ENCODE measurements around the gene SENP3. TPM values are rescaled to one million over a fixed set of nuclear protein-coding genes. Genes with fewer than 3 reads are reported as not detected.

SENP3 gene
- total RNA-seq, 1 donor from 2014 or later = 87.9 TPM

- no peak overlapping the region for H3K4me3 Mint-ChIP-seq
These were observed 10.3 kb upstream of the SENP3 start for GRCh38 chr17:7551396-7551795.

GRCh38 chr17:7552621-7553051 lies 9.1 kb upstream of the SENP3 start:
- Histone ChIP-seq H3K36me3 (no peaks in the 10 kb centered on the region), H3F3A (ENCODE audit: low read depth) (peaks cover 37% of the 10 kb centered on the region), H4K20me1 (ENCODE audit: low read depth) (no peaks in the 10 kb centered on the region), H3K9ac (no peak overlapping the region), H2AFZ (replicated peaks) (no peak overlapping the region), H3K4me2 (no peak overlapping the region), H3K27ac (no peak overlapping the region), H3K9me3 (ENCODE audit: low read depth) (no peaks in the 10 kb centered on the region), H3K4me3 (no peak overlapping the region), H3K79me2 (ENCODE audit: low read depth) (no peaks in the 10 kb centered on the region), H3K4me1 (peaks cover 9% of the 10 kb centered on the region), H3K27me3 (peaks cover 15% of the 10 kb centered on the region)
- H3K4me1 Mint-ChIP-seq = peaks cover 14% of the 10 kb centered on the region
- H3K4me3 Mint-ChIP-seq = no peak overlapping the region
- no peak overlapping the region for H3K27ac Mint-ChIP-seq
- H3K36me3 Mint-ChIP-seq = no peaks in the 10 kb centered on the region
- no peak for TF ChIP-seq EZH2phosphoT487 (IDR thresholded peaks at IDR 0.05)
- no peak for TF ChIP-seq CTCF (IDR thresholded peaks at IDR 0.05)
- TF ChIP-seq EZH2 (IDR thresholded peaks at IDR 0.05) = no peak
- peaks cover 20% of the 10 kb centered on the region for H3K27me3 Mint-ChIP-seq (ENCODE audit: insufficient read depth, low read depth)
- DNase-seq (ENCODE audit: low spot score) = no peak
- no peaks in the 10 kb centered on the region for H3K9me3 Mint-ChIP-seq

More at GRCh38 chr17:7551396-7551795, 10.3 kb upstream of the SENP3 start:
- Mint-ChIP-seq H3K4me1 (peaks cover 14% of the 10 kb centered on the region), H3K9me3 (no peaks in the 10 kb centered on the region), H3K27me3 (ENCODE audit: insufficient read depth, low read depth) (peaks cover 20% of the 10 kb centered on the region), H3K27ac (no peak overlapping the region), H3K36me3 (no peaks in the 10 kb centered on the region)
- no peak for TF ChIP-seq EZH2phosphoT487 (IDR thresholded peaks at IDR 0.05)
- no peak for TF ChIP-seq EZH2 (IDR thresholded peaks at IDR 0.05)
- TF ChIP-seq CTCF (IDR thresholded peaks at IDR 0.05) = no peak
- Histone ChIP-seq H3K79me2 (ENCODE audit: low read depth) (no peaks in the 10 kb centered on the region), H3K4me2 (no peak overlapping the region), H3F3A (ENCODE audit: low read depth) (peaks cover 26% of the 10 kb centered on the region), H3K27me3 (peaks cover 22% of the 10 kb centered on the region), H3K4me3 (no peak overlapping the region), H4K20me1 (ENCODE audit: low read depth) (no peaks in the 10 kb centered on the region), H3K9me3 (ENCODE audit: low read depth) (no peaks in the 10 kb centered on the region), H3K4me1 (peaks cover 3% of the 10 kb centered on the region), H3K27ac (no peak overlapping the region), H2AFZ (replicated peaks) (no peak overlapping the region), H3K9ac (no peak overlapping the region), H3K36me3 (no peaks in the 10 kb centered on the region)
- no peak for DNase-seq (ENCODE audit: low spot score)

GRCh38 chr17:7553356-7553755 lies 8.4 kb upstream of the SENP3 start:
- Histone ChIP-seq H3K4me1 (peaks cover 13% of the 10 kb centered on the region), H3K4me2 (no peak overlapping the region), H3K4me3 (no peak overlapping the region), H3F3A (ENCODE audit: low read depth) (peaks cover 38% of the 10 kb centered on the region), H3K9ac (no peak overlapping the region), H3K27me3 (peaks cover 8% of the 10 kb centered on the region), H3K79me2 (ENCODE audit: low read depth) (no peaks in the 10 kb centered on the region), H3K27ac (no peak overlapping the region), H4K20me1 (ENCODE audit: low read depth) (no peaks in the 10 kb centered on the region), H3K36me3 (no peaks in the 10 kb centered on the region), H3K9me3 (ENCODE audit: low read depth) (no peaks in the 10 kb centered on the region), H2AFZ (replicated peaks) (no peak overlapping the region)
- Mint-ChIP-seq H3K4me1 (peaks cover 15% of the 10 kb centered on the region), H3K27me3 (ENCODE audit: insufficient read depth, low read depth) (peaks cover 16% of the 10 kb centered on the region), H3K4me3 (peak overlapping the region; percentile 12), H3K36me3 (no peaks in the 10 kb centered on the region), H3K27ac (no peak overlapping the region), H3K9me3 (no peaks in the 10 kb centered on the region)
- TF ChIP-seq EZH2 (IDR thresholded peaks at IDR 0.05) (no peak), CTCF (IDR thresholded peaks at IDR 0.05) (no peak), EZH2phosphoT487 (IDR thresholded peaks at IDR 0.05) (no peak)
- no peak for DNase-seq (ENCODE audit: low spot score)

All from neural progenitor cell (in vitro differentiated cells).